Central memory CD4-positive, alpha-beta T cell (primary cell): ENCODE results near the gene RETSAT.

ENCODE experiments used
- DNase-seq: peaks from one replicate; pipeline ENCODE4 v3.0.0; 2022

Gene RETSAT

GRCh38 chr2:85303780-85304531 is 50.4 kb downstream of the RETSAT start:
- no peak for DNase-seq

- no peak for DNase-seq
Observed at GRCh38 chr2:85302121-85302520, 52.2 kb downstream of the RETSAT start.
